Thyroid gland (tissue), 4 donors: ENCODE data around the gene LRRN3.

Experiments used
- CTCF ChIP-seq, 6 experiments: fragments of 200-600 bp in 3 of 6; fragments of 450-650 bp in 3 of 6; sonication (generic) in 3 of 6; IDR thresholded peaks; one replicate each; pipeline ENCODE4 v1.5.1; 2016 to 2019; ENCODE audit warnings: antibody characterized with exemption in 6 of 6, mild to moderate bottlenecking in 2 of 6, inconsistent platforms in 1 of 6, moderate library complexity in 1 of 6
- POLR2A ChIP-seq, 2 donors: fragments of 450-650 bp; IDR thresholded peaks; one replicate each; pipeline ENCODE4 v1.6.1; 2017; ENCODE audit warnings: antibody characterized with exemption in 2 of 2, mild to moderate bottlenecking in 2 of 2, moderate library complexity in 1 of 2

- TF ChIP-seq CTCF (IDR thresholded peaks at IDR 0.05) (no peak), POLR2A (IDR thresholded peaks at IDR 0.05) (no peak)
Observed at GRCh38 chr7:111086532-111086931, 4.4 kb upstream of the LRRN3 start.
